WTC11 (cell line): ENCODE results near the gene FAM209B.
"Not testable (repeated sequence)": the region's sequence is repeated elsewhere in the genome, so short reads cannot be mapped to it uniquely, and the experiment has no call there.

ENCODE experiments used
- CREB1 ChIP-seq: sonication (generic); formaldehyde crosslinking; IDR thresholded peaks from 2 replicates; pipeline ENCODE4 v1.8.0; 2023; ENCODE audit warnings: mild to moderate bottlenecking, missing genetic modification reagents
- FOXK1 ChIP-seq: sonication (generic); formaldehyde crosslinking; IDR thresholded peaks from 2 replicates; pipeline ENCODE4 v1.8.0; 2022; ENCODE audit warnings: mild to moderate bottlenecking, moderate library complexity, missing genetic modification reagents
- MYBL2 ChIP-seq: sonication (generic); formaldehyde crosslinking; IDR thresholded peaks from 2 replicates; pipeline ENCODE4 v1.8.1; 2023; ENCODE audit warnings: mild to moderate bottlenecking, moderate library complexity, missing genetic modification reagents
- ZNF263 ChIP-seq: sonication (generic); formaldehyde crosslinking; IDR thresholded peaks from 2 replicates; pipeline ENCODE4 v1.8.1; 2022; ENCODE audit warnings: low read depth, mild to moderate bottlenecking, moderate library complexity, missing genetic modification reagents
- TF ChIP-seq, protein P1 (sequence below): fragments of 200-600 bp; IDR thresholded peaks from 2 replicates; pipeline ENCODE4 v1.8.0; 2022; ENCODE audit warnings: antibody characterized with exemption
- TF ChIP-seq, protein P2 (sequence below): sonication (generic); formaldehyde crosslinking; IDR thresholded peaks from 2 replicates; pipeline ENCODE4 v1.8.1; 2023; ENCODE audit warnings: mild to moderate bottlenecking, moderate library complexity, missing genetic modification reagents

DNA sequence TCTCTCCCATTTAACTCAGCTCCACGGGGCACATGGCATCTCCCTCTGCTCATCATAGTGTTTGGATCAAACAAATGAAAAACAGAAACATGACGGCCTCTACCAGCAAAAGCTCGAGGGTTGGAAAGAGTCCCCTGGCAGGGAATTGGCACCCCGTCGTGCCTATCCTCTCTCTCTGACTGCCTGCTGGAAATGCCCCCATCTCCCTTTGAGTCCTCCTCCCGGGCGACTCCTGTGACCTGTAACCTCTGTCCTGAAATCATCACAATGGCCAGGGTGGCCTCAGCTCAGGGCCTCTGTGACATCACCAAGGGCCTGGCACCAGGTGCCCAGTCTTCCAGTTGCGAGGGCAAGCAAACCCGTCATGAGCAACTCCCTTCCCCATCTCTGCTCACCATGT lies at the start of gene FAM209B:
- TF ChIP-seq, protein P1, sequence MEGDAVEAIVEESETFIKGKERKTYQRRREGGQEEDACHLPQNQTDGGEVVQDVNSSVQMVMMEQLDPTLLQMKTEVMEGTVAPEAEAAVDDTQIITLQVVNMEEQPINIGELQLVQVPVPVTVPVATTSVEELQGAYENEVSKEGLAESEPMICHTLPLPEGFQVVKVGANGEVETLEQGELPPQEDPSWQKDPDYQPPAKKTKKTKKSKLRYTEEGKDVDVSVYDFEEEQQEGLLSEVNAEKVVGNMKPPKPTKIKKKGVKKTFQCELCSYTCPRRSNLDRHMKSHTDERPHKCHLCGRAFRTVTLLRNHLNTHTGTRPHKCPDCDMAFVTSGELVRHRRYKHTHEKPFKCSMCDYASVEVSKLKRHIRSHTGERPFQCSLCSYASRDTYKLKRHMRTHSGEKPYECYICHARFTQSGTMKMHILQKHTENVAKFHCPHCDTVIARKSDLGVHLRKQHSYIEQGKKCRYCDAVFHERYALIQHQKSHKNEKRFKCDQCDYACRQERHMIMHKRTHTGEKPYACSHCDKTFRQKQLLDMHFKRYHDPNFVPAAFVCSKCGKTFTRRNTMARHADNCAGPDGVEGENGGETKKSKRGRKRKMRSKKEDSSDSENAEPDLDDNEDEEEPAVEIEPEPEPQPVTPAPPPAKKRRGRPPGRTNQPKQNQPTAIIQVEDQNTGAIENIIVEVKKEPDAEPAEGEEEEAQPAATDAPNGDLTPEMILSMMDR, result not testable (repeated sequence)
- TF ChIP-seq FOXK1 (CRISPR knock-in tag); MYBL2 (CRISPR knock-in tag); ZNF263 (CRISPR knock-in tag); CREB1: not testable (repeated sequence)
- TF ChIP-seq, protein P2, sequence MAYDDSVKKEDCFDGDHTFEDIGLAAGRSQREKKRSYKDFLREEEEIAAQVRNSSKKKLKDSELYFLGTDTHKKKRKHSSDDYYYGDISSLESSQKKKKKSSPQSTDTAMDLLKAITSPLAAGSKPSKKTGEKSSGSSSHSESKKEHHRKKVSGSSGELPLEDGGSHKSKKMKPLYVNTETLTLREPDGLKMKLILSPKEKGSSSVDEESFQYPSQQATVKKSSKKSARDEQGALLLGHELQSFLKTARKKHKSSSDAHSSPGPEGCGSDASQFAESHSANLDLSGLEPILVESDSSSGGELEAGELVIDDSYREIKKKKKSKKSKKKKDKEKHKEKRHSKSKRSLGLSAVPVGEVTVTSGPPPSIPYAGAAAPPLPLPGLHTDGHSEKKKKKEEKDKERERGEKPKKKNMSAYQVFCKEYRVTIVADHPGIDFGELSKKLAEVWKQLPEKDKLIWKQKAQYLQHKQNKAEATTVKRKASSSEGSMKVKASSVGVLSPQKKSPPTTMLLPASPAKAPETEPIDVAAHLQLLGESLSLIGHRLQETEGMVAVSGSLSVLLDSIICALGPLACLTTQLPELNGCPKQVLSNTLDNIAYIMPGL (CRISPR knock-in tag), result not testable (repeated sequence)
